ENCODE results near the gene AWAT2. TPM values are rescaled to one million over a fixed set of nuclear protein-coding genes. Genes with fewer than 3 reads are reported as not detected.
A peak's percentile ranks its signal among the peaks of the same experiment; 100 is the strongest.

AWAT2 gene
- polyA plus RNA-seq, 4 donors, result 0.03 TPM; not detected in 3

GRCh38 chrX:70033348-70034051 is 16.2 kb downstream of the AWAT2 start:
- no peak overlapping the region for H3K4me3 ChIP-seq (ENCODE audit: low read depth in 1 of 3, low read length in 3 of 3)
- H3K4me1 ChIP-seq (ENCODE audit: control insufficient read depth in 3 of 3, insufficient read depth in 2 of 3, low read depth in 1 of 3, low read length in 2 of 3), result no peaks in the 10 kb centered on the region
- no peaks in the 10 kb centered on the region for H3K9me3 ChIP-seq (ENCODE audit: control insufficient read depth in 2 of 2, insufficient read depth in 1 of 2, low read depth in 1 of 2, low read length in 1 of 2)
- peaks cover 0 to 31% (median 0%) of the 10 kb centered on the region in 3 donors for H3K36me3 ChIP-seq (ENCODE audit: control insufficient read depth in 3 of 3, insufficient read depth in 2 of 3, low read depth in 1 of 3, low read length in 3 of 3)
- no peak for DNase-seq
- no peaks in the 10 kb centered on the region for H3K27me3 ChIP-seq (ENCODE audit: control insufficient read depth in 3 of 3, insufficient read depth in 3 of 3, low read length in 3 of 3)
- no peak overlapping the region for H3K27ac ChIP-seq (ENCODE audit: low read depth in 1 of 3, low read length in 2 of 3)
- WGBS, 3 donors, result 67 to 78% (median 69%) methylated on average over 10 of the region's 10 CpGs
- no peak for FAIRE-seq

- no peaks in the 10 kb centered on the region for H3K4me1 ChIP-seq (ENCODE audit: control insufficient read depth in 3 of 3, insufficient read depth in 2 of 3, low read depth in 1 of 3, low read length in 2 of 3)
- no peak for FAIRE-seq
Observed at GRCh38 chrX:70032792-70033191, 16.9 kb downstream of the AWAT2 start.

DNA sequence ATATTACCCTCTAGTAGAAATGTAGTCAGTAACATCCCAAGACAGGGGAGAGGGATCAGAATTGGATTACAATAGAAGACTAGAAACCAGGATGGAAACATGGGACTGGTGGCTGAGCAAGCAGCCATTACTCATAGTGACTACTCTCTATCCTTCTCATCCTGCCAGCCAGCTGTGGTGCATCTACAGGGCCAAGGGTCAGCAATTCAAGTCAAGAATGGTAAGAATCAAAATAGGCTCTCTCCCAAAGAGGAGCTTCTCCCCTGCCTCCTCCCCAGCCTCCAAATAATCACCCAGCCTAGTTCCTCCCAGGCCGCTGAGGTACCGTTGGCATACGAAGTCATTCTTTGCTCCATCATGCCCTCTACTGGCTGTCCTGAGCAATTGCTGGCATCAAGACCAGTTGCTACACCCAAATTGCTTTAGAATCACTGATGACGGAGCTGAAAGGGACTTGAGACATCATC is 19.4 kb downstream of the AWAT2 start:
- 4 to 8% (median 7%) methylated on average over 4 of the region's 4 CpGs for WGBS, 3 donors
- H3K36me3 ChIP-seq (ENCODE audit: control insufficient read depth in 3 of 3, insufficient read depth in 2 of 3, low read depth in 1 of 3, low read length in 3 of 3), result peaks cover 0 to 17% (median 0%) of the 10 kb centered on the region in 3 donors
- H3K4me3 ChIP-seq (ENCODE audit: low read depth in 1 of 3, low read length in 3 of 3), result no peak overlapping the region
- H3K4me1 ChIP-seq (ENCODE audit: control insufficient read depth in 3 of 3, insufficient read depth in 2 of 3, low read depth in 1 of 3, low read length in 2 of 3), result no peaks in the 10 kb centered on the region
- H3K9me3 ChIP-seq (ENCODE audit: control insufficient read depth in 2 of 2, insufficient read depth in 1 of 2, low read depth in 1 of 2, low read length in 1 of 2), result no peaks in the 10 kb centered on the region
- no peaks in the 10 kb centered on the region for H3K27me3 ChIP-seq (ENCODE audit: control insufficient read depth in 3 of 3, insufficient read depth in 3 of 3, low read length in 3 of 3)
- no peak for FAIRE-seq
- H3K27ac ChIP-seq (ENCODE audit: low read depth in 1 of 3, low read length in 2 of 3), result no peak overlapping the region
- DNase-seq, result peak; percentile 39 to 43

More at GRCh38 chrX:70032792-70033191, 16.9 kb downstream of the AWAT2 start:
- 64 to 75% (median 70%) methylated on average over 2 of the region's 2 CpGs for WGBS, 3 donors
- DNase-seq, result no peak
- Histone ChIP-seq H3K4me3 (ENCODE audit: low read depth in 1 of 3, low read length in 3 of 3) (no peak overlapping the region), H3K27ac (ENCODE audit: low read depth in 1 of 3, low read length in 2 of 3) (no peak overlapping the region), H3K9me3 (ENCODE audit: control insufficient read depth in 2 of 2, insufficient read depth in 1 of 2, low read depth in 1 of 2, low read length in 1 of 2) (no peaks in the 10 kb centered on the region), H3K27me3 (ENCODE audit: control insufficient read depth in 3 of 3, insufficient read depth in 3 of 3, low read length in 3 of 3) (no peaks in the 10 kb centered on the region), H3K36me3 (ENCODE audit: control insufficient read depth in 3 of 3, insufficient read depth in 2 of 3, low read depth in 1 of 3, low read length in 3 of 3) (peaks cover 0 to 31% (median 0%) of the 10 kb centered on the region in 3 donors)

DNA sequence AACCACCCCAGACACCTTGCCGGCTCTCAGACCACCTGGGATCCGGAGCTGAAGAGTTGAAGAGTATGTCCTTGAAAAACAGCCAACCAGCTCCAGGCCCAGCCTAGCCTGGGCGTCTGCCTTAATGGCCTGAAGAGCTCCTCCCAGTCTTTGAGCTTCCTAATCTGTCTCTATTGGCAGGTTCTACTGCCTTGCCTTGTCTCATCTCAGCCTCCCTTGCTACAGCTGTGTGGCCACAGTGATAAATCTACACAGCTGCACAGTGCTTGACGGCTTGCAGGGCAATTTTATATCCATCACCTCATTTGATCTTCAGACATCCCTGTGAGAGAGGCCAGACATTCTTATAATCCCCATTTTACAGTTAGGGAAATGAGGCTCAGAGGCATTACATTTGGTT is 19.9 kb downstream of the AWAT2 start:
- peaks cover 0 to 16% (median 0%) of the 10 kb centered on the region in 3 donors for H3K36me3 ChIP-seq (ENCODE audit: control insufficient read depth in 3 of 3, insufficient read depth in 2 of 3, low read depth in 1 of 3, low read length in 3 of 3)
- FAIRE-seq (no peak), DNase-seq (no peak)
- H3K27me3 ChIP-seq (ENCODE audit: control insufficient read depth in 3 of 3, insufficient read depth in 3 of 3, low read length in 3 of 3), result no peaks in the 10 kb centered on the region
- no peak overlapping the region for H3K4me3 ChIP-seq (ENCODE audit: low read depth in 1 of 3, low read length in 3 of 3)
- no peaks in the 10 kb centered on the region for H3K4me1 ChIP-seq (ENCODE audit: control insufficient read depth in 3 of 3, insufficient read depth in 2 of 3, low read depth in 1 of 3, low read length in 2 of 3)
- no peaks in the 10 kb centered on the region for H3K9me3 ChIP-seq (ENCODE audit: control insufficient read depth in 2 of 2, insufficient read depth in 1 of 2, low read depth in 1 of 2, low read length in 1 of 2)
- H3K27ac ChIP-seq (ENCODE audit: low read depth in 1 of 3, low read length in 2 of 3), result no peak overlapping the region
- 57 to 60% (median 58%) methylated on average over 4 of the region's 4 CpGs for WGBS, 3 donors

- DNase-seq (no peak), FAIRE-seq (no peak)
- Histone ChIP-seq H3K9me3 (ENCODE audit: control insufficient read depth in 2 of 2, insufficient read depth in 1 of 2, low read depth in 1 of 2, low read length in 1 of 2) (no peaks in the 10 kb centered on the region), H3K27me3 (ENCODE audit: control insufficient read depth in 3 of 3, insufficient read depth in 3 of 3, low read length in 3 of 3) (no peaks in the 10 kb centered on the region), H3K4me1 (ENCODE audit: control insufficient read depth in 3 of 3, insufficient read depth in 2 of 3, low read depth in 1 of 3, low read length in 2 of 3) (no peaks in the 10 kb centered on the region), H3K27ac (ENCODE audit: low read depth in 1 of 3, low read length in 2 of 3) (no peak overlapping the region), H3K36me3 (ENCODE audit: control insufficient read depth in 3 of 3, insufficient read depth in 2 of 3, low read depth in 1 of 3, low read length in 3 of 3) (peaks cover 0 to 11% (median 0%) of the 10 kb centered on the region in 3 donors), H3K4me3 (ENCODE audit: low read depth in 1 of 3, low read length in 3 of 3) (no peak overlapping the region)
- WGBS, 3 donors, result 60 to 77% (median 64%) methylated on average over 4 of the region's 4 CpGs
Observed at GRCh38 chrX:70026851-70027200, 22.9 kb downstream of the AWAT2 start.

DNA sequence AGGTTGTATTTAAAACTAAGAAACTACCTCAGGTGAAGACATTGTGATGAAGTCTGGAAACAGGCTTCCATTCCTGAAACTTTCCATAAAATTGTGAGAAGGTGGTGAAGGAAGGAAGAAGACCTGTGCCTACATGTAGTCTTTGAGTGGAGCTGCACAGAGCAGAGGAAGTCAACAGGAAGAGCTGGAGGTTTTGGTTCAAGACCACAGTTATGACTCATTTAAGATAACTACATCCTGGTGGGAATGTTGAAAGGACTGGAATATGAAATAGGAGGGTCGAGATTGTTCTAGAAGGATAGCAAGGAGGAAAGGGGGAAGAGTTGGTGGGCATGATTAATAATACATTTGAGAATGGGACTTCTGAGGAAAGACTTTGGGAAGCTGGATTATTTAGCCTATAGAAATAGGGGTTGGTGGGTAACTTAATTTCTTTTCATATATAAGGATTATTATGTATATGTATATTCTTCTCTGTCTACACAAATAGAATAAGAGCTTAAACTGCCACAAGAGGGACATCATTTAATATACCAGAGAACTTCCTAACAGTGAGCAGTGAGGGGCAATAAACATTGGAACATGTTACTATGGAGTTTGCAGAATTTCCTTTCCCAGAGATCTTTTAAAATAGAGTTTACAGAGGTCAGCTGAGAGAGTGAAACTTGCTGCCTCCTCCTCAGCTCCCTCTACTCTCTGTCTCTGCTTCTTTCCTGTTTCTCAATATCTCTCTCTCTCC is 23.5 kb downstream of the AWAT2 start:
- H3K27ac ChIP-seq (ENCODE audit: low read depth in 1 of 3, low read length in 2 of 3), result no peak overlapping the region
- no peaks in the 10 kb centered on the region for H3K9me3 ChIP-seq (ENCODE audit: control insufficient read depth in 2 of 2, insufficient read depth in 1 of 2, low read depth in 1 of 2, low read length in 1 of 2)
- FAIRE-seq (no peak), DNase-seq (no peak)
- 42 to 69% (median 44%) methylated on average over 1 of the region's 1 CpG for WGBS, 3 donors
- peaks cover 0 to 9% (median 0%) of the 10 kb centered on the region in 3 donors for H3K36me3 ChIP-seq (ENCODE audit: control insufficient read depth in 3 of 3, insufficient read depth in 2 of 3, low read depth in 1 of 3, low read length in 3 of 3)
- no peaks in the 10 kb centered on the region for H3K27me3 ChIP-seq (ENCODE audit: control insufficient read depth in 3 of 3, insufficient read depth in 3 of 3, low read length in 3 of 3)
- H3K4me1 ChIP-seq (ENCODE audit: control insufficient read depth in 3 of 3, insufficient read depth in 2 of 3, low read depth in 1 of 3, low read length in 2 of 3), result no peaks in the 10 kb centered on the region
- H3K4me3 ChIP-seq (ENCODE audit: low read depth in 1 of 3, low read length in 3 of 3), result no peak overlapping the region

- Histone ChIP-seq H3K4me3 (ENCODE audit: low read depth in 1 of 3, low read length in 3 of 3) (no peak overlapping the region), H3K36me3 (ENCODE audit: control insufficient read depth in 3 of 3, insufficient read depth in 2 of 3, low read depth in 1 of 3, low read length in 3 of 3) (peaks cover 0 to 9% (median 0%) of the 10 kb centered on the region in 3 donors), H3K9me3 (ENCODE audit: control insufficient read depth in 2 of 2, insufficient read depth in 1 of 2, low read depth in 1 of 2, low read length in 1 of 2) (no peaks in the 10 kb centered on the region), H3K27ac (ENCODE audit: low read depth in 1 of 3, low read length in 2 of 3) (no peak overlapping the region), H3K27me3 (ENCODE audit: control insufficient read depth in 3 of 3, insufficient read depth in 3 of 3, low read length in 3 of 3) (no peaks in the 10 kb centered on the region), H3K4me1 (ENCODE audit: control insufficient read depth in 3 of 3, insufficient read depth in 2 of 3, low read depth in 1 of 3, low read length in 2 of 3) (no peaks in the 10 kb centered on the region)
- DNase-seq, result no peak
- 28 to 63% (median 37%) methylated on average over 1 of the region's 1 CpG for WGBS, 3 donors
- no peak for FAIRE-seq
Observed at GRCh38 chrX:70025464-70025863, 24.3 kb downstream of the AWAT2 start.

GRCh38 chrX:70022616-70023015 is 27.1 kb downstream of the AWAT2 start:
- WGBS, 3 donors, result 21 to 56% (median 34%) methylated on average over 4 of the region's 4 CpGs
- no peak for FAIRE-seq

More at GRCh38 chrX:70022616-70023015, 27.1 kb downstream of the AWAT2 start:
- Histone ChIP-seq H3K9me3 (ENCODE audit: control insufficient read depth in 2 of 2, insufficient read depth in 1 of 2, low read depth in 1 of 2, low read length in 1 of 2) (no peaks in the 10 kb centered on the region), H3K36me3 (ENCODE audit: control insufficient read depth in 3 of 3, insufficient read depth in 2 of 3, low read depth in 1 of 3, low read length in 3 of 3) (no peaks in the 10 kb centered on the region), H3K27me3 (ENCODE audit: control insufficient read depth in 3 of 3, insufficient read depth in 3 of 3, low read length in 3 of 3) (no peaks in the 10 kb centered on the region), H3K4me3 (ENCODE audit: low read depth in 1 of 3, low read length in 3 of 3) (no peak overlapping the region), H3K27ac (ENCODE audit: low read depth in 1 of 3, low read length in 2 of 3) (peak overlapping the region in 1 of 3 donors; percentile 74), H3K4me1 (ENCODE audit: control insufficient read depth in 3 of 3, insufficient read depth in 2 of 3, low read depth in 1 of 3, low read length in 2 of 3) (no peaks in the 10 kb centered on the region)
- peak; percentile 60 to 70 for DNase-seq

Data from small intestine (tissue), 7 donors.